KOPT-K1 (cell line): ENCODE measurements around the gene ANXA6.

Experiments
- H3K27ac ChIP-seq: fragments of 200-600 bp; sonication (generic); 2 replicates; pipeline ENCODE4 v1.5.1; 2016; ENCODE audit warnings: antibody characterized with exemption, mild to moderate bottlenecking, low read depth, low read length; ENCODE audit not compliant: poor library complexity, severe bottlenecking
- H3K36me3 ChIP-seq: fragments of 200-600 bp; sonication (generic); 2 replicates; pipeline ENCODE4 v1.5.1; 2017; ENCODE audit warnings: antibody characterized with exemption, mild to moderate bottlenecking, low read length, moderate library complexity; ENCODE audit not compliant: insufficient read depth
- H3K9me3 ChIP-seq: fragments of 200-600 bp; sonication (generic); 2 replicates; pipeline ENCODE4 v1.5.1; 2017; ENCODE audit warnings: antibody characterized with exemption, low read length, mild to moderate bottlenecking; ENCODE audit not compliant: insufficient read depth, poor library complexity, severe bottlenecking

Gene ANXA6

GRCh38 chr5:151082282-151082902 lies 75.2 kb downstream of the ANXA6 start:
- Histone ChIP-seq H3K36me3 (peaks cover 13% of the 10 kb centered on the region), H3K27ac (peak overlapping the region; percentile 92), H3K9me3 (no peaks in the 10 kb centered on the region)

DNA sequence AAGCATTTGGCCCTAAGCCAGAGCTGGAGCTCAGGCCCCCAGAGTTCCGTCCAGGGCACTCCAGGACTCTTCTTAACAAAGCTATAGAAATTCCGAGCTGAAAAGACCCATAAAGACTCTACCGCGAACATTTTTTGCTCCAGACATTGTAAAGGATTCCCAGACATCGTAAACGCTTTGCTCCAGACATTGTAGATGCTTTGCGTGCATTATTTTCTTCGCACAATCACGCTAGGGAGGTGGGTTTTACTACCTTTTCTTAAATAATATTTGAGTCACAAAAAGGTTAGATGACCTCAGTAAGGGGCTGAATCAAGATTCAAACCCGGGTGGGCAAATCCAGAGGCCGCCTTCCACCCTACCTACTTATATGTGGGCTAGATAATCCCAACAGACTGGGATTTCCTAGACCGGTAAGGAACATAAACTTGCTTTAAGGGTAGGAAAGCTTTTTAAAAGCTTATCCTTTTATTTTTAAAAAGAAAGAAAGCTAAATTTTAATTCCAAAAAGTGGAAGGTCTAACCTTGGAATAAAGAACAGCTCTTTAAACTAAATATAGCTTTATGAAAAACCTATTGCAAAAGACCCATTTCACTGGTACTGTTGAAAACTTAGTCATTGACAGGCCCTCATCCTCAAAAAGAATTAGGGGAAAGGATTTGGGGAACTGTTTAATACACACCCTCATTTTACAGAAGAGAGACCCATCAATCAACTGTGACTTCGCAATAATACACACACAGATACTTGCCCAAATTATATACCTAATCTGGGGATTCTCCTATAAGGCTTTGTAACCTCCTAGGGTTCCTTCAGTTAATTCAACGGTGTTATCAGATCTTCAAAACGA lies 75.9 kb downstream of the ANXA6 start:
- peaks cover 13% of the 10 kb centered on the region for H3K36me3 ChIP-seq
- H3K27ac ChIP-seq: peak overlapping the region; percentile 92
- no peaks in the 10 kb centered on the region for H3K9me3 ChIP-seq

- H3K27ac ChIP-seq: peak within 1 kb of the TSS; percentile 92
Observed at GRCh38 chr5:151080613-151081430, 76.8 kb downstream of the ANXA6 start, which contains the start of gene TNIP1. Gene TNIP1 (minus strand): TSS chr5:151081034. CDS start chr5:151065095, 15,939 bp downstream.

GRCh38 chr5:151079838-151080612 lies 77.6 kb downstream of the ANXA6 start:
- H3K9me3 ChIP-seq: no peaks in the 10 kb centered on the region
- peaks cover 13% of the 10 kb centered on the region for H3K36me3 ChIP-seq
- peak overlapping the region; percentile 92 for H3K27ac ChIP-seq

More at GRCh38 chr5:151080613-151081430, 76.8 kb downstream of the ANXA6 start, which contains the start of gene TNIP1:
- Histone ChIP-seq H3K9me3 (no peaks in the 10 kb centered on the region), H3K36me3 (peaks cover 13% of the 10 kb centered on the region)

- no peaks in the 10 kb centered on the region for H3K9me3 ChIP-seq
- H3K36me3 ChIP-seq: peaks cover 13% of the 10 kb centered on the region
- H3K27ac ChIP-seq: no peak overlapping the region
Observed at GRCh38 chr5:151078490-151079262, 78.9 kb downstream of the ANXA6 start.

GRCh38 chr5:151077967-151078366 lies 79.6 kb downstream of the ANXA6 start:
- no peaks in the 10 kb centered on the region for H3K9me3 ChIP-seq

GRCh38 chr5:151077419-151077818 lies 80.2 kb downstream of the ANXA6 start:
- Histone ChIP-seq H3K9me3 (no peaks in the 10 kb centered on the region), H3K36me3 (peaks cover 13% of the 10 kb centered on the region), H3K27ac (no peak overlapping the region)

More at GRCh38 chr5:151077967-151078366, 79.6 kb downstream of the ANXA6 start:
- H3K36me3 ChIP-seq: peaks cover 13% of the 10 kb centered on the region
- H3K27ac ChIP-seq: no peak overlapping the region

DNA sequence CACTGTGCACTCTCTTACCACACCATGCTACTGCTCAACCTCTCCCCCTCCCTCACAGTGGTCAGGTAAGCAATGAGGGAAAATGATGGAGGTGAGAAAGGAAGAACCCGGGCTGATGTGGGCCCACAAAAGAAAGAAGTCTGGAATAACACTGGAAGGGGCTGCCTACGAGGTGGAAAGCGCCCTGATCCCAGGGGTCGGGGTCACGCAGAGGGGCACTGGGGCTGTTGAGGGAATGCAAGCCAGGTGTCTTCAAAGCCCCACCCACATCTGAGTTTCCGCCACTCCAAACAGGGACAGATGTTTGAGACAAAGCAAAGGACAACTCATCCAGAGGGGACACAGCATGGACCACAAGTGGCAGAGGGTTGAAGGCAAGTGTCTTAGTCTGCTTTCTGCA lies 81.0 kb downstream of the ANXA6 start:
- Histone ChIP-seq H3K27ac (no peak overlapping the region), H3K36me3 (peaks cover 14% of the 10 kb centered on the region), H3K9me3 (no peaks in the 10 kb centered on the region)

GRCh38 chr5:151075698-151076331 lies 81.8 kb downstream of the ANXA6 start:
- Histone ChIP-seq H3K27ac (no peak overlapping the region), H3K36me3 (peaks cover 22% of the 10 kb centered on the region), H3K9me3 (no peaks in the 10 kb centered on the region)

DNA sequence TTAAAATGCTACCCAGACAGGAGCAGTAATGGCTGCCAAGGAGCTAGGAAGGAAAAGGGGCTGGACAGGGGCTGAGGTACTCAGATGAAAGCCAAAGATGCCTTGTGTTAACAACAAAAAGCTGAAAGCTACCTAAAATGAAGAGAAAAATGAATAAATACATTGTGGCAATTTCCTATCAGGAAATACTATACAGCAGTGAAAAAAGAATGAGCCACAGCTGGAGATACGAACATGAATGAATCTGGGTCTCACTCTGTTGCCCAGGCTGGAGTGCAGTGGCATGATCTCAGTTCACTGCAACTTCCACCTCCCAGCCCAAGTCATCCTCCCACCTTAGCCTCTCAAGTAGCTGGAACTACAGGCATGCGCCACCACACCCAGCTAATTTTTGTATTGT lies 83.0 kb downstream of the ANXA6 start:
- Histone ChIP-seq H3K36me3 (peaks cover 26% of the 10 kb centered on the region), H3K27ac (no peak overlapping the region), H3K9me3 (no peaks in the 10 kb centered on the region)

GRCh38 chr5:151073280-151073679 lies 84.3 kb downstream of the ANXA6 start:
- Histone ChIP-seq H3K36me3 (peaks cover 19% of the 10 kb centered on the region), H3K27ac (no peak overlapping the region)

GRCh38 chr5:151072630-151073025 lies 85.0 kb downstream of the ANXA6 start:
- Histone ChIP-seq H3K9me3 (no peaks in the 10 kb centered on the region), H3K27ac (no peak overlapping the region), H3K36me3 (peaks cover 13% of the 10 kb centered on the region; the same call in 1 of the 2 replicates)

More at GRCh38 chr5:151073280-151073679, 84.3 kb downstream of the ANXA6 start:
- no peaks in the 10 kb centered on the region for H3K9me3 ChIP-seq

GRCh38 chr5:151071848-151072629 lies 85.5 kb downstream of the ANXA6 start:
- H3K9me3 ChIP-seq: no peaks in the 10 kb centered on the region
- peaks cover 18% of the 10 kb centered on the region for H3K36me3 ChIP-seq
- H3K27ac ChIP-seq: no peak overlapping the region
